Suprapubic skin (tissue), 4 donors: ENCODE results near the gene GNAO1. TPM values are rescaled to one million over a fixed set of nuclear protein-coding genes. Genes with fewer than 3 reads are reported as not detected.

Source experiments
- DNase-seq, 2 donors: peaks; one replicate each; pipeline ENCODE4 v3.0.0-alpha.2; 2019; ENCODE audit warnings: low spot score in 2 of 2
- H3K27ac ChIP-seq: fragments of 200-600 bp; sonication (generic); one replicate; pipeline ENCODE4 v1.5.1; 2019
- H3K27me3 ChIP-seq: fragments of 200-600 bp; sonication (generic); one replicate; pipeline ENCODE4 v1.5.1; 2019
- H3K36me3 ChIP-seq: fragments of 200-600 bp; sonication (generic); one replicate; pipeline ENCODE4 v1.5.1; 2019
- H3K4me1 ChIP-seq: fragments of 200-600 bp; sonication (generic); one replicate; pipeline ENCODE4 v1.5.1; 2019
- H3K4me3 ChIP-seq: fragments of 200-600 bp; sonication (generic); one replicate; pipeline ENCODE4 v1.5.1; 2019; ENCODE audit warnings: mild to moderate bottlenecking
- H3K9me3 ChIP-seq: fragments of 200-600 bp; sonication (generic); one replicate; pipeline ENCODE4 v1.5.1; 2019
- EP300 ChIP-seq: sonication (generic); formaldehyde crosslinking; IDR thresholded peaks from one replicate; pipeline ENCODE4 v1.6.1; 2017; ENCODE audit warnings: antibody characterized with exemption
- POLR2A ChIP-seq, 2 donors: fragments of 450-650 bp; IDR thresholded peaks; one replicate each; pipeline ENCODE4 v1.6.1; 2017; ENCODE audit warnings: antibody characterized with exemption in 2 of 2, mild to moderate bottlenecking in 2 of 2, moderate library complexity in 2 of 2
- POLR2AphosphoS5 ChIP-seq, 3 donors: sonication (generic); formaldehyde crosslinking; IDR thresholded peaks; one replicate each; pipeline ENCODE4 v1.6.1; 2017; ENCODE audit warnings: antibody characterized with exemption in 3 of 3
- WGBS: methylation state at CpG from one replicate; pipeline ENCODE4 v1.1.5; 2018; 5-methylcytosine and 5-hydroxymethylcytosine counted together
- total RNA-seq, 4 donors: library from RNA; depleted of rRNA; stranded (reverse); fragments of >200 nt; gene quantifications; one replicate each; pipeline ENCODE4 v1.1.0, GENCODE V29; 2016
- TF ChIP-seq, protein P1 (sequence below), 2 donors: fragments of 200-600 bp in 1 of 2; fragments of 450-650 bp in 1 of 2; sonication (generic) in 1 of 2; IDR thresholded peaks; one replicate each; pipeline ENCODE4 v1.5.1; 2016 to 2019; ENCODE audit warnings: antibody characterized with exemption in 2 of 2, mild to moderate bottlenecking in 1 of 2, moderate library complexity in 1 of 2

Gene GNAO1
- total RNA-seq, 4 donors from 2014 or later: 2.4 to 7.6 (median 5.8) TPM

DNA sequence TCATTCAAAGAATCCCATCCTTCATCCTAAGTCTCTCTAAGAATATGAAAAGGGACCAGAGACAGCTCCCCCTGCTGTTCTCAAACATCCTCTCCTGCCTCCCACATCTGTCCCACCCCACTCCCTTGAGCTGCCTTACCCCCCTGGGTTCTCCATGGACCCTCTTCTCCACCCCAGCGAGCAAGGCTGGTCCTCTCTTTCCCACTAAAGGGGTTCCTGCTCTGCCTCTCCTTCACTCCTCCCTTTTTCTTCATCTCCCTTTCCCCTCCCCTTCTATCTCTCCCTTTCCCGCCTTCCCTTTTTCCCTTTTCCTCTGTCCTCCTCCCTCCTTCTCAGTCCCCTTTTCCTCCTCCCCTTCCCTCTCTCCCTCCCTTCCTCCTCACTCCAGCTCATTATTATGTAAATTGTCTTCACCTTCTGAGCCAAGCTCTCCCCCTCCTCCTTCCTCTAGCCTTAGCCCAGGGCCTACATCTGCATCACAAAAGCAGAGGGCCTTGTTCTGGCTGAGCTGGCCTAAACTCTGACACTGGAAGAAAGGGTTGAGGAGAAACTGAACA, 90.0 kb downstream of the GNAO1 start:
- no peak overlapping the region for H3K27ac ChIP-seq
- no peaks in the 10 kb centered on the region for H3K9me3 ChIP-seq
- no peaks in the 10 kb centered on the region for H3K4me1 ChIP-seq
- TF ChIP-seq, protein P1, sequence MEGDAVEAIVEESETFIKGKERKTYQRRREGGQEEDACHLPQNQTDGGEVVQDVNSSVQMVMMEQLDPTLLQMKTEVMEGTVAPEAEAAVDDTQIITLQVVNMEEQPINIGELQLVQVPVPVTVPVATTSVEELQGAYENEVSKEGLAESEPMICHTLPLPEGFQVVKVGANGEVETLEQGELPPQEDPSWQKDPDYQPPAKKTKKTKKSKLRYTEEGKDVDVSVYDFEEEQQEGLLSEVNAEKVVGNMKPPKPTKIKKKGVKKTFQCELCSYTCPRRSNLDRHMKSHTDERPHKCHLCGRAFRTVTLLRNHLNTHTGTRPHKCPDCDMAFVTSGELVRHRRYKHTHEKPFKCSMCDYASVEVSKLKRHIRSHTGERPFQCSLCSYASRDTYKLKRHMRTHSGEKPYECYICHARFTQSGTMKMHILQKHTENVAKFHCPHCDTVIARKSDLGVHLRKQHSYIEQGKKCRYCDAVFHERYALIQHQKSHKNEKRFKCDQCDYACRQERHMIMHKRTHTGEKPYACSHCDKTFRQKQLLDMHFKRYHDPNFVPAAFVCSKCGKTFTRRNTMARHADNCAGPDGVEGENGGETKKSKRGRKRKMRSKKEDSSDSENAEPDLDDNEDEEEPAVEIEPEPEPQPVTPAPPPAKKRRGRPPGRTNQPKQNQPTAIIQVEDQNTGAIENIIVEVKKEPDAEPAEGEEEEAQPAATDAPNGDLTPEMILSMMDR (IDR thresholded peaks at IDR 0.05): no peak
- TF ChIP-seq POLR2AphosphoS5 (IDR thresholded peaks at IDR 0.05) (no peak), POLR2A (IDR thresholded peaks at IDR 0.05) (no peak), EP300 (no peak)
- no peaks in the 10 kb centered on the region for H3K27me3 ChIP-seq
- no peak for DNase-seq
- H3K4me3 ChIP-seq: no peak overlapping the region
- no peaks in the 10 kb centered on the region for H3K36me3 ChIP-seq
- WGBS: 93% methylated on average over 2 of the region's 2 CpGs

DNA sequence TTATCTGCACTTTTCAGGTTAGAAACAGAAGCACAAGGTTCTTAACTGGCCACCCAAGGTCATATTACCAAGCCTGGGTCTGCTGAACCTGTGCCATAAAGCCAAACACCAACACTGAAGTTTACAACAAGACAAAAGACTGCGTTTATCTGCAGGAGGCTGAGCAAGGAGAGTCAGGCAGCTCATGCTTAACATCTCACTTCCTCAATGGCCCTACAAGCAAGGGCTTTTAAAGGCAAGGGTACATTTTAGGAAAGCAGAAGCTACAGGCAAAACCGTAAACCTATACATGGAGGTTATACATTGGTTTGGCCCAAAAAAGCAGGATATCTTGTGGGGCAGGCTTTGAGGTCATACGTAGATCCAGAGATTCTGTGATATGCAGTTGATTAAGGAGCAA, 91.2 kb downstream of the GNAO1 start:
- no peaks in the 10 kb centered on the region for H3K4me1 ChIP-seq
- H3K4me3 ChIP-seq: no peak overlapping the region
- DNase-seq: no peak
- no peaks in the 10 kb centered on the region for H3K9me3 ChIP-seq
- H3K36me3 ChIP-seq: no peaks in the 10 kb centered on the region
- TF ChIP-seq POLR2A (IDR thresholded peaks at IDR 0.05) (no peak), EP300 (no peak), POLR2AphosphoS5 (IDR thresholded peaks at IDR 0.05) (no peak)
- TF ChIP-seq, protein P1 (IDR thresholded peaks at IDR 0.05): no peak
- WGBS: 87% methylated on average over 3 of the region's 3 CpGs
- H3K27ac ChIP-seq: no peak overlapping the region
- H3K27me3 ChIP-seq: no peaks in the 10 kb centered on the region

DNA sequence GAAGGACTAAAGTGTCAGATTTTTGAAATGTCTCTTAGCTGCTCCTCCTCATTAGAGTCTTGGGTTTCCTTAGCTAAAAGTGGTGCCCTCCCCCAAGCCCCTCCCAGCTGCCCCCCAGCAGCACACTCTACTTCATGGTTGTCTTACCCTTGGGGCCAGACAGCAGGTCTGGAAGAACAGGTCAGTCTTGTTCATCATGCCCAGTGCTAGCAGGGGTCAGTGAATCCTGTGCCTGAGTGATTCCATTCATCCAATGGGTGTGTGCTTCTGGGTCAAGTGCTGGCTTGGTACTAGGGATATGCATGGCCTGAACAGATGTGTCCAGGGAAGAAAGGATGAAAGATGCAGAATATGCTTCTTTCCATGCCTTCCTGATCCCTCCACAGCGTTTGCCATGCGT, 93.2 kb downstream of the GNAO1 start:
- 83% methylated on average over 2 of the region's 2 CpGs for WGBS
- no peak overlapping the region for H3K4me3 ChIP-seq

DNA sequence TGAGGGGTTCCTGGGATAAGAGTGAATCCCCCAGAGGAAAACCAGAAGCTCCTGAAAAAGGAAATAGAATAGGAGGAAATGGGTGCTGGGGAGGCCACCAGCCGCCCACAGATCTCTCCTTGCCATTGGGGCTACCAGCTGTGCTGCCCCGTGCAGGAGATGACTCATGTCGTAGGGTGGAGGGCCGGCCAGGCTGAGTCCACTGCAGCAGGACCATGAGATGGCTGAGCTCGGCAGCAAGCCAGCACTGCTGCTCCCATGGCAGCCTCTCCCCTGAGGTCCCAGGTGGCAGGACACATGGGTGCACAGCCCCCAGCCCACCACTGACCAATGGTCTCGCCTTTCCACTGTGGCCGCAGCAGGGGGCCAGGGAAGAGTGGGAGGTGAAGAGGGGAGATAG, 95.5 kb downstream of the GNAO1 start:
- no peaks in the 10 kb centered on the region for H3K36me3 ChIP-seq
- no peak for DNase-seq
- no peaks in the 10 kb centered on the region for H3K27me3 ChIP-seq
- no peaks in the 10 kb centered on the region for H3K4me1 ChIP-seq
- no peak overlapping the region for H3K27ac ChIP-seq
- no peak for TF ChIP-seq EP300
- TF ChIP-seq POLR2AphosphoS5 (IDR thresholded peaks at IDR 0.05): no peak
- TF ChIP-seq POLR2A (IDR thresholded peaks at IDR 0.05): no peak
- TF ChIP-seq, protein P1 (IDR thresholded peaks at IDR 0.05): no peak
- H3K9me3 ChIP-seq: no peaks in the 10 kb centered on the region
- WGBS: 80% methylated on average over 6 of the region's 7 CpGs
- no peak overlapping the region for H3K4me3 ChIP-seq

More for the DNA sequence above, 93.2 kb downstream of the GNAO1 start:
- no peaks in the 10 kb centered on the region for H3K9me3 ChIP-seq
- no peaks in the 10 kb centered on the region for H3K27me3 ChIP-seq
- H3K36me3 ChIP-seq: no peaks in the 10 kb centered on the region
- H3K27ac ChIP-seq: no peak overlapping the region
- H3K4me1 ChIP-seq: no peaks in the 10 kb centered on the region
- no peak for TF ChIP-seq POLR2A (IDR thresholded peaks at IDR 0.05)
- TF ChIP-seq POLR2AphosphoS5 (IDR thresholded peaks at IDR 0.05): no peak
- TF ChIP-seq, protein P1 (IDR thresholded peaks at IDR 0.05): no peak
- no peak for TF ChIP-seq EP300
- DNase-seq: no peak

DNA sequence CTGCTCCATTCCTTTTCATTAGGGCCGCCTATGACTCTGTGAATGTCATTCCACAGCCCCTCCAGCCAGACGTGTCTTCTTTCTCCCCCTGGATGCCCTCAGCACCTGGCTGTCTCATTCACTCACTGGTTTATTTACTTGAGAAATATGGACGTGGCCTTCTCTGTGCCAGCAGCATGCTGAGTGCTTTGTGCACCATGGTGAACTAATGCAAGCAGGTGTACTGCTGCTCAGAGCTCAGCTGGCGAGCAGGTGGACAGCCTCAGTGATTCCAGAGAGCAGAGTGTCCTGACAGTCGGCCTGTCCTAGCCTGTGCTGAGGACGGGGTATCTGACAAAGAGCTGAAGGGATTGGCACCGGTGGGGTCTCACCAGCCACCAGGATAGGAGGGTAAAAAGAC, 96.7 kb downstream of the GNAO1 start:
- no peak for TF ChIP-seq POLR2AphosphoS5 (IDR thresholded peaks at IDR 0.05)
- H3K4me3 ChIP-seq: no peak overlapping the region
- DNase-seq: no peak
- H3K36me3 ChIP-seq: no peaks in the 10 kb centered on the region
- H3K9me3 ChIP-seq: no peaks in the 10 kb centered on the region
- H3K27me3 ChIP-seq: no peaks in the 10 kb centered on the region
- no peaks in the 10 kb centered on the region for H3K4me1 ChIP-seq
- 96% methylated on average over 4 of the region's 7 CpGs for WGBS
- no peak overlapping the region for H3K27ac ChIP-seq

DNA sequence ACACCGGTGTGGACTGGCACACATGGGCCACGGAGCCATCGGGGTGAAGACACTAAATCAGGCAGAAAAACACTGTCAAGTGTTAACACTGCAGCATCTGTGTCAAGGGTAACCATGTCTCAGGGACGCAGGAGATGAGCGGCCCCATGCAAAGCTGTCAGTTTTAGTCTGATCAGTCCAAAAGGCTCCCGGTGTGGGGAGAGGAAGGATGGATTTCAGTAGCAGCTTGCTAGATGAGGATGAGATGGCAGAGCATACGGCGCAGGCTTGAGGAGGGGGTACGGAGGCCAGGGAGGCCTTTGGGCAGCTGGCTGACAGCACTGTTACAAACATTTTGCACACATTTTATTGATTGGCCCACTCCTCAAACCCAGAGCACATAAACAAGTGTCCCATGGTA, 98.1 kb downstream of the GNAO1 start:
- Histone ChIP-seq H3K27me3 (no peaks in the 10 kb centered on the region), H3K27ac (no peak overlapping the region), H3K36me3 (no peaks in the 10 kb centered on the region), H3K4me3 (no peak overlapping the region), H3K4me1 (peaks cover 6% of the 10 kb centered on the region), H3K9me3 (no peaks in the 10 kb centered on the region)
- DNase-seq: no peak
- 91% methylated on average over 9 of the region's 9 CpGs for WGBS
- TF ChIP-seq EP300 (no peak), POLR2AphosphoS5 (IDR thresholded peaks at IDR 0.05) (no peak), POLR2A (IDR thresholded peaks at IDR 0.05) (no peak)
- TF ChIP-seq, protein P1 (IDR thresholded peaks at IDR 0.05): no peak
